Ovary (tissue), 9 donors: ENCODE results near the gene DEPDC5. TPM values are rescaled to one million over a fixed set of nuclear protein-coding genes. Genes with fewer than 3 reads are reported as not detected.

Experiments
- DNase-seq, 5 donors: peaks; one replicate each; pipeline ENCODE4 v3.0.0-alpha.2; 2019 to 2020
- H3K27ac ChIP-seq, 2 donors: fragments of 200-600 bp; one replicate each; pipeline versions ENCODE4 v1.5.1 to v1.8.0; 2019 to 2022
- H3K27me3 ChIP-seq: fragments of 200-600 bp; one replicate; pipeline ENCODE4 v1.8.0; 2022
- H3K36me3 ChIP-seq: fragments of 200-600 bp; sonication (generic); one replicate; pipeline ENCODE4 v1.5.1; 2019
- H3K4me1 ChIP-seq: one replicate; pipeline ENCODE4 v1.8.1; 2013; ENCODE audit warnings: mild to moderate bottlenecking, moderate library complexity; ENCODE audit not compliant: insufficient read depth
- H3K4me3 ChIP-seq: fragments of 200-600 bp; sonication (generic); one replicate; pipeline ENCODE4 v1.5.1; 2017
- H3K9me3 ChIP-seq, 2 donors: fragments of 200-600 bp in 1 of 2; sonication (generic) in 1 of 2; one replicate each; pipeline versions ENCODE4 v1.5.1 to v1.8.1; 2013 to 2019; ENCODE audit warnings: mild to moderate bottlenecking in 1 of 2, moderate library complexity in 1 of 2
- EP300 ChIP-seq: sonication (generic); formaldehyde crosslinking; IDR thresholded peaks from one replicate; pipeline ENCODE4 v1.6.1; 2017; ENCODE audit warnings: antibody characterized with exemption
- POLR2A ChIP-seq: fragments of 450-650 bp; IDR thresholded peaks from one replicate; pipeline ENCODE4 v1.6.1; 2017; ENCODE audit warnings: antibody characterized with exemption, mild to moderate bottlenecking, moderate library complexity
- WGBS, 3 donors: extraction: QIAGEN DNeasy Blood & Tissue Kit in 1 of 3; methylation state at CpG; one replicate each; pipeline versions ENCODE4 v1.1.5 to v1.1.7; 2013 to 2017; 5-methylcytosine and 5-hydroxymethylcytosine counted together
- intact Hi-C, 4 donors: fragments of 100-400 bp; cut with DNase I; formaldehyde crosslinking; loops; one replicate each; pipeline versions ENCODE4 v1.11.0 to v1.15.1; 2022 to 2023
- polyA plus RNA-seq, 2 donors: library from polyadenylated mRNA; stranded (reverse); fragments of 200-250 nt in 1 of 2; fragments of 350-450 nt in 1 of 2; fragmentation: Illumina TruSeq in 1 of 2; extraction: RNeasy Lipid Tissue Mini Kit (QIAGEN cat#74804) in 1 of 2; gene quantifications; one replicate each; pipeline ENCODE4 v1.2.3, GENCODE V29; 2013 to 2014
- total RNA-seq, 7 donors: library from RNA; depleted of rRNA in 2 of 7; stranded (reverse); fragments of >200 nt in 2 of 7; fragmentation: NEBNext Ultra II Directional in 3 of 7; extraction: Animal tissue kit (Norgen Biotek cat#: 25700) in 3 of 7; gene quantifications; one replicate each; pipeline versions ENCODE4 v1.1.0 to v1.2.4, GENCODE V29; 2016 to 2023
- TF ChIP-seq, protein P1 (sequence below), 3 donors: fragments of 450-650 bp in 2 of 3; fragments of 200-600 bp in 1 of 3; IDR thresholded peaks; one replicate each; pipeline versions ENCODE4 v1.5.1 to v1.8.0; 2016 to 2022; ENCODE audit warnings: antibody characterized with exemption in 3 of 3, mild to moderate bottlenecking in 1 of 3
- donor health status: DM: no; HTN: no; CAD: no; lungs with moderate emphysema.
- donor health status: DM: no; HTN: no; CAD: no.
- donor health status: Bipolar disorder and iron deficiency.
- donor health status: DM: yes; HTN: yes; CAD: no.
- donor health status: DM: no; HTN: no; CAD: no.
- donor health status: DM: yes; HTN: yes; CAD: no.

The DEPDC5 gene
- total and polyA plus RNA-seq, 9 donors: 12.1 to 73.3 (median 32.8) TPM

DNA sequence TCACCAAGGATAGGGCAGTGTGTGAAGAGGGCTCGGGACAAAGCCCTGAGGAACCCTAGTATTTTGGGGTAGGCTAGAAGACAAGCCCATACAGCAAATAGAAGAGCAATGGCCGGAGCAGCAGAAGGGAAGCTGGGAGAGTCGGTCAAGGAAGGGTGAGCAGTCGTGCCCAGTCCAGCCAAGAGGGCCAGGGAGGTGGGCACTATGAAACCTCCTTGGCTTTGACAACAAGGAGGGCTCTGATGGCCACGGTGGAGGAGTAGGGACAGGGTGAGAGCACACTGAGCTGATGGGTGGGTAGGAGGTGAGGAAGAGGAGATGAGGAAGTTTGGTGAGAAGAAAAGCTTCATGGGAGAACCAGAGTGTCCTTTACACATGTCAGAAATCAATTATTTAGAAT is 188.3 kb downstream of the DEPDC5 start:
- H3K4me1 ChIP-seq: peaks cover 4% of the 10 kb centered on the region
- no peaks in the 10 kb centered on the region for H3K27me3 ChIP-seq
- no peaks in the 10 kb centered on the region for H3K9me3 ChIP-seq
- WGBS, 3 donors: 88 to 94% (median 91%) methylated on average over 5 of the region's 5 CpGs
- no peak for DNase-seq
- intact Hi-C loops: loop anchor here in 2 of 4 donors (10.0 kb wide), 1 partner anchor 187 kb away; the partner anchor contains the start of genes DEPDC5 (in 2 of the 2) and PRR14L (in 2 of the 2)
- H3K27ac ChIP-seq: no peak overlapping the region
- no peaks in the 10 kb centered on the region for H3K36me3 ChIP-seq
- H3K4me3 ChIP-seq: no peak overlapping the region
- TF ChIP-seq, protein P1, sequence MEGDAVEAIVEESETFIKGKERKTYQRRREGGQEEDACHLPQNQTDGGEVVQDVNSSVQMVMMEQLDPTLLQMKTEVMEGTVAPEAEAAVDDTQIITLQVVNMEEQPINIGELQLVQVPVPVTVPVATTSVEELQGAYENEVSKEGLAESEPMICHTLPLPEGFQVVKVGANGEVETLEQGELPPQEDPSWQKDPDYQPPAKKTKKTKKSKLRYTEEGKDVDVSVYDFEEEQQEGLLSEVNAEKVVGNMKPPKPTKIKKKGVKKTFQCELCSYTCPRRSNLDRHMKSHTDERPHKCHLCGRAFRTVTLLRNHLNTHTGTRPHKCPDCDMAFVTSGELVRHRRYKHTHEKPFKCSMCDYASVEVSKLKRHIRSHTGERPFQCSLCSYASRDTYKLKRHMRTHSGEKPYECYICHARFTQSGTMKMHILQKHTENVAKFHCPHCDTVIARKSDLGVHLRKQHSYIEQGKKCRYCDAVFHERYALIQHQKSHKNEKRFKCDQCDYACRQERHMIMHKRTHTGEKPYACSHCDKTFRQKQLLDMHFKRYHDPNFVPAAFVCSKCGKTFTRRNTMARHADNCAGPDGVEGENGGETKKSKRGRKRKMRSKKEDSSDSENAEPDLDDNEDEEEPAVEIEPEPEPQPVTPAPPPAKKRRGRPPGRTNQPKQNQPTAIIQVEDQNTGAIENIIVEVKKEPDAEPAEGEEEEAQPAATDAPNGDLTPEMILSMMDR (IDR thresholded peaks at IDR 0.05): no peak
- TF ChIP-seq EP300 (no peak), POLR2A (no peak)

DNA sequence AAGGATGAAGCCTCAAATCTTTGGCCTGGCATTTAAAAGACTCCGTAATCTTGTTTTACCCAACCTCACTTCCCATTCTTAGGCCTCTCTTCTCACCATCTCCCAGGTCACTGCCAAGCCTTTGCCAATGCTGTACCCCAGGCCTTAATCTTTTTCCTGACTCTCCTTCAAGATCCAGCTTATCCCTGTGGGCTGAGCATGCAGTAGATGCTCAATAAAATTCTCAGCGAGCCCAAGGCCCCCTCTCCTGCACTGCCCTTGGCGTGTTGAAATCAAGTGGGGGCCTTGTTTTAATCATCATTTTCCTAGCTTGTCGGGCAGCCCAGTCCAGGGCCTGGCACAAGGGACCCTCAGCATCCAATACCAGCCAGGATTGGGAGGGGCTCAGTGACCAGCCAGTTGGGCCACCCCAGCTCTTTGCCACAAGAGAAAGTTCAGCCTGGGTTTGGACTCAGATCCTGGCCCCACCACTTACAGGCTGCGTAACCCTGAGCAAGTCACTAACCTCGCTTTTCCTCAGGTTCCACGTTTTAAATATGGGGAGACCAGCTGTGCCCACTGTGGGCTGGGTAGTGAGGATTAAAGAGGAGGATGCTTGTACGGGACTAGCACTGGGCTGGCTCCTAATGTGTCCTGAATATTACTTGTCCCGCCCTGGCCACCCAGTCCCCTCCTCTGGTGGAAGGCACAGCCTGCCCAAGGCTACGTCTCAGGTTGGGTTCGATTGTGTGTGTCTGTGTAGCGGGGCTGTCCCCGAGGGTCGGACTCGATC is 189.6 kb downstream of the DEPDC5 start:
- H3K27ac ChIP-seq: peak overlapping the region; percentile 95 to 96
- no peaks in the 10 kb centered on the region for H3K27me3 ChIP-seq
- 43 to 49% (median 44%) methylated on average over 15 of the region's 15 CpGs for WGBS, 3 donors
- intact Hi-C loops: loop anchor here in 2 of 4 donors (10.0 kb wide), 1 partner anchor 189 kb away; the partner anchor contains the start of genes DEPDC5 (in 2 of the 2) and PRR14L (in 2 of the 2)
- H3K4me1 ChIP-seq: peaks cover 4% of the 10 kb centered on the region
- peak overlapping the region; percentile 84 for H3K4me3 ChIP-seq
- H3K9me3 ChIP-seq: no peaks in the 10 kb centered on the region
- no peak for TF ChIP-seq POLR2A
- TF ChIP-seq EP300: no peak
- TF ChIP-seq, protein P1 (IDR thresholded peaks at IDR 0.05): no peak
- H3K36me3 ChIP-seq: no peaks in the 10 kb centered on the region
- DNase-seq: peak in 3 of 5 donors; percentile 21 to 45 (median 35)

DNA sequence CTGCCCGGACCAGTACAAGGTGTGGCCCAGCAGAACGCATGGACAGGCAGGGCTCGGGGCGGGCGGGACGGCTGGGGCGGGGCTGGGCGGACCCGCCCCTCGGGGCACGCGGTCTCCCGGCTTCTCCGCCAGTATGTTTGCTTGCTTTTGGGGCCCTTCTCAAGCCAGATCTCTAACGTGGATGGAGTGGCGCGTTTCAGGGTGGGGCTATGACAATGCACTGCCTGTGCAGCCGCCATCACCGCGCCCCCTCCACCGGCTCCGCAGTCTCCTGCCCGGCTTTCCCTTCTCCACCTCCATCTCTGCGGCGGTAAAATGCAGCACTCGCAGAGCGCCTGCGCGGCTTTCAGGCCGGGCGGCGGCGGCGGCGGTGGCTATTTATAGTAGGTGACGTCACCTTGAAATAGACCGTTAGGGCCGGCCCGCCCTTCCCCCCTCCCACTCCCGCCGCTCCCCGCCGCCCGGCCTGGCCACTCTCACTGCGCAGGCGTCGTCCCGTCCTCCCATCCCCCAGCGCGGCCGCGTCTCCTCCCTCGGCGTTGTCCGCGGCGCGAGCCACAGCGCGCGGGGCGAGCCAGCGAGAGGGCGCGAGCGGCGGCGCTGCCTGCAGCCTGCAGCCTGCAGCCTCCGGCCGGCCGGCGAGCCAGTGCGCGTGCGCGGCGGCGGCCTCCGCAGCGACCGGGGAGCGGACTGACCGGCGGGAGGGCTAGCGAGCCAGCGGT is 190.3 kb downstream of the DEPDC5 start, which contains the start of gene YWHAH:
TSS of gene YWHAH (plus strand) at position 558 of the 722 bp plus-strand sequence. CDS start 199 bp downstream, outside the sequence.
- Histone ChIP-seq H3K27ac (peak within 1 kb of the TSS; percentile 95 to 96), H3K4me1 (peaks cover 4% of the 10 kb centered on the region), H3K9me3 (no peaks in the 10 kb centered on the region), H3K27me3 (no peaks in the 10 kb centered on the region), H3K36me3 (no peaks in the 10 kb centered on the region), H3K4me3 (peak within 1 kb of the TSS; percentile 84)
- intact Hi-C loops: loop anchor here in 2 of 4 donors (10.0 kb wide), 1 partner anchor 189 kb away; the partner anchor contains the start of genes DEPDC5 (in 2 of the 2) and PRR14L (in 2 of the 2)
- WGBS, 3 donors: 0 to 1% (median 0%) methylated on average over 39 to 86 of the region's 86 CpGs
- TF ChIP-seq, protein P1 (IDR thresholded peaks at IDR 0.05): no peak
- TF ChIP-seq POLR2A (peak; percentile 94), EP300 (no peak)
- peak; percentile 96 to 99 (median 98) for DNase-seq
